H9 (cell line): ENCODE measurements around the gene EIF2S3B. TPM values are rescaled to one million over a fixed set of nuclear protein-coding genes. Genes with fewer than 3 reads are reported as not detected.

Source experiments
- DNase-seq: peaks from one replicate; pipeline ENCODE4 v3.0.0-alpha.2; 2017
- H2AFZ ChIP-seq: one replicate; pipeline ENCODE4 v1.6.1; 2013; ENCODE audit warnings: mild to moderate bottlenecking, low read length, control low read depth, moderate library complexity
- H2AK5ac ChIP-seq: 2 replicates; pipeline ENCODE4 v1.6.1; 2013; ENCODE audit warnings: low read length, control low read depth, mixed read lengths; ENCODE audit not compliant: insufficient read length
- H2BK120ac ChIP-seq: one replicate; pipeline ENCODE4 v1.6.1; 2013; ENCODE audit warnings: low read depth, mild to moderate bottlenecking, low read length, control low read depth, inconsistent platforms; ENCODE audit not compliant: poor library complexity, severe bottlenecking
- H2BK12ac ChIP-seq: 2 replicates; pipeline ENCODE4 v1.6.1; 2013; ENCODE audit warnings: low read length, control low read depth, mixed read lengths, low read depth; ENCODE audit not compliant: insufficient read length
- H2BK15ac ChIP-seq: 2 replicates; pipeline ENCODE4 v1.6.1; 2013; ENCODE audit warnings: low read depth, low read length, control low read depth
- H2BK20ac ChIP-seq: one replicate; pipeline ENCODE4 v1.6.1; 2013; ENCODE audit warnings: low read depth, mild to moderate bottlenecking, low read length, control low read depth, inconsistent platforms; ENCODE audit not compliant: poor library complexity, severe bottlenecking
- H2BK5ac ChIP-seq: 2 replicates; pipeline ENCODE4 v1.6.1; 2013; ENCODE audit warnings: low read length, control low read depth, mixed read lengths; ENCODE audit not compliant: insufficient read length
- H3K14ac ChIP-seq: 2 replicates; pipeline ENCODE4 v1.6.1; 2013; ENCODE audit warnings: low read length, control low read depth; ENCODE audit not compliant: insufficient read depth
- H3K18ac ChIP-seq: 2 replicates; pipeline ENCODE4 v1.6.1; 2013; ENCODE audit warnings: low read depth, mild to moderate bottlenecking, mixed read lengths, low read length, control low read depth; ENCODE audit not compliant: insufficient read length
- H3K23ac ChIP-seq: 2 replicates; pipeline ENCODE4 v1.6.1; 2013; ENCODE audit warnings: low read length, control low read depth, mixed read lengths, low read depth; ENCODE audit not compliant: insufficient read length
- H3K23me2 ChIP-seq: 2 replicates; pipeline ENCODE4 v1.6.1; 2013; ENCODE audit warnings: low read depth, mild to moderate bottlenecking, mixed read lengths, low read length, control low read depth; ENCODE audit not compliant: insufficient read length, poor library complexity, severe bottlenecking
- H3K27ac ChIP-seq: 2 replicates; pipeline ENCODE4 v1.5.1; 2013; ENCODE audit warnings: low read length, control low read depth, mixed read lengths, low read depth; ENCODE audit not compliant: insufficient read length
- H3K27me3 ChIP-seq: 2 replicates; pipeline ENCODE4 v1.6.1; 2013; ENCODE audit warnings: low read length, control low read depth, inconsistent platforms; ENCODE audit not compliant: insufficient read depth
- H3K4ac ChIP-seq: 2 replicates; pipeline ENCODE4 v1.6.1; 2013; ENCODE audit warnings: low read depth, mild to moderate bottlenecking, control low read depth, inconsistent platforms, low read length, moderate library complexity
- H3K4me1 ChIP-seq: 2 replicates; pipeline ENCODE4 v1.6.1; 2013; ENCODE audit warnings: low read length, control low read depth, inconsistent platforms; ENCODE audit not compliant: insufficient read depth
- H3K4me2 ChIP-seq: 2 replicates; pipeline ENCODE4 v1.6.1; 2013; ENCODE audit warnings: low read length, control low read depth, mixed read lengths; ENCODE audit not compliant: insufficient read length, insufficient read depth
- H3K56ac ChIP-seq: 2 replicates; pipeline ENCODE4 v1.6.1; 2013; ENCODE audit warnings: low read depth, mild to moderate bottlenecking, mixed read lengths, low read length, control low read depth; ENCODE audit not compliant: insufficient read length
- H3K79me1 ChIP-seq: 2 replicates; pipeline ENCODE4 v1.6.1; 2013; ENCODE audit warnings: low read depth, mild to moderate bottlenecking, moderate library complexity, low read length, control low read depth, inconsistent platforms; ENCODE audit not compliant: insufficient read depth, poor library complexity, severe bottlenecking
- H3K79me2 ChIP-seq: 2 replicates; pipeline ENCODE4 v1.6.1; 2013; ENCODE audit warnings: low read length, control low read depth, inconsistent platforms; ENCODE audit not compliant: insufficient read depth
- H3K9ac ChIP-seq: 2 replicates; pipeline ENCODE4 v1.6.1; 2013; ENCODE audit warnings: low read length, control low read depth, mixed read lengths; ENCODE audit not compliant: insufficient read length; ENCODE audit errors: extremely low read depth
- H3K9me3 ChIP-seq: one replicate; pipeline ENCODE4 v1.6.1; 2013; ENCODE audit warnings: low read depth, low read length, inconsistent platforms; ENCODE audit not compliant: control insufficient read depth
- H3T11ph ChIP-seq: one replicate; pipeline ENCODE4 v1.6.1; 2013; ENCODE audit warnings: mild to moderate bottlenecking, low read length, control low read depth, inconsistent platforms
- H4K20me1 ChIP-seq: one replicate; pipeline ENCODE4 v1.6.1; 2013; ENCODE audit not compliant: control insufficient read depth, insufficient read length, insufficient read depth
- H4K5ac ChIP-seq: 2 replicates; pipeline ENCODE4 v1.6.1; 2013; ENCODE audit warnings: low read depth, mild to moderate bottlenecking, mixed read lengths, low read length, control low read depth; ENCODE audit not compliant: insufficient read length
- H4K8ac ChIP-seq: replicated peaks from 2 replicates; pipeline ENCODE4 v1.6.1; 2013; ENCODE audit warnings: low read length, control low read depth, mixed read lengths, low read depth; ENCODE audit not compliant: insufficient read length
- H4K91ac ChIP-seq: 2 replicates; pipeline ENCODE4 v1.6.1; 2013; ENCODE audit warnings: low read depth, mild to moderate bottlenecking, moderate library complexity, mixed read lengths, low read length, control low read depth; ENCODE audit not compliant: insufficient read length
- H3K27ac Mint-ChIP-seq, 3 experiments: 2 replicates in 2 of 3; 3 replicates in 1 of 3; pipeline ENCODE4 v1.8.0; 2020 to 2021; ENCODE audit warnings: mixed read lengths in 3 of 3, mild to moderate bottlenecking in 1 of 3, moderate library complexity in 1 of 3
- H3K27me3 Mint-ChIP-seq: 2 replicates; pipeline ENCODE4 v1.8.0; 2021; ENCODE audit warnings: low read depth, mild to moderate bottlenecking, moderate library complexity, mixed read lengths
- H3K36me3 Mint-ChIP-seq, 3 experiments: 2 replicates in 2 of 3; 3 replicates in 1 of 3; pipeline ENCODE4 v1.8.0; 2020 to 2021; ENCODE audit warnings: low read depth in 3 of 3, mixed read lengths in 3 of 3; ENCODE audit not compliant: insufficient read depth in 1 of 3
- H3K4me1 Mint-ChIP-seq, 2 experiments: 2 replicates each; pipeline ENCODE4 v1.8.0; 2020; ENCODE audit warnings: mixed read lengths in 2 of 2
- H3K4me3 Mint-ChIP-seq, 2 experiments: 2 replicates in 1 of 2; 3 replicates in 1 of 2; pipeline ENCODE4 v1.8.0; 2020 to 2021; ENCODE audit warnings: mild to moderate bottlenecking in 2 of 2, mixed read lengths in 2 of 2, moderate library complexity in 1 of 2
- H3K9me3 Mint-ChIP-seq, 2 experiments: 2 replicates in 1 of 2; 3 replicates in 1 of 2; pipeline ENCODE4 v1.8.0; 2020; ENCODE audit warnings: mild to moderate bottlenecking in 2 of 2, mixed read lengths in 2 of 2, moderate library complexity in 1 of 2
- CTCF ChIP-seq: fragments of 200-600 bp; sonication (generic); conservative IDR thresholded peaks from 3 replicates; pipeline ENCODE4 v1.8.0; 2021; ENCODE audit warnings: antibody characterized with exemption, mild to moderate bottlenecking
- WGBS: extraction: QIAGEN DNeasy Blood & Tissue Kit; methylation state at CpG from one replicate; pipeline ENCODE4 v1.1.7; 2013; ENCODE audit warnings: missing lambda C conversion rate, low lambda C conversion rate, mixed read lengths; ENCODE audit not compliant: insufficient read length; ENCODE audit errors: extremely low coverage; 5-methylcytosine and 5-hydroxymethylcytosine counted together
- total RNA-seq: library from RNA; stranded (reverse); gene quantifications from 2 replicates; pipeline ENCODE4 v1.2.1, GENCODE V29; 2021

Gene EIF2S3B
- total RNA-seq, 1 experiment from 2014 or later: 2.1 TPM

DNA sequence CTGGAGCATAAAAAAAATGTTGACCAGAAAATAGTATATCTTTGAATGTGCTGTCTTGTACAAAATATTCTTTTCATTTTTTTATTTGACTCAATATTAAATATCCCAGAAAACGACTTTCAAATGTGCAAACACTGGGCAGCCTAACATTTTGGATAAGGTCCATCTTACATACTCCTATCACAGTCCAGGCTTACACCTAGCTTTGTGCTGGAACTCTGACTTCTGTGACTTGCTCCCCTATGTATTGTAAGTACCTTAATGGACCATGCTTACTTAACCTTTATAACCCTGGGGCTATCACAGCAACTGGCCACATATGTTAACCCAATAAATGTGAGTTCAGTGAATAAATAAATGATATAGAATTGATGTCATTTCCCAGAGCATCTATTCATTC, 7.6 kb upstream of the EIF2S3B start:
- H2BK15ac ChIP-seq: no peak overlapping the region
- DNase-seq: no peak
- no peaks in the 10 kb centered on the region for H3K79me1 ChIP-seq
- no peak overlapping the region for H2BK120ac ChIP-seq
- no peak overlapping the region for H3K4me3 Mint-ChIP-seq
- no peak overlapping the region for H2AFZ ChIP-seq
- no peaks in the 10 kb centered on the region; a peak in 1 of 7 replicates for H3K36me3 Mint-ChIP-seq
- no peaks in the 10 kb centered on the region for H4K20me1 ChIP-seq
- no peaks in the 10 kb centered on the region for H3K79me2 ChIP-seq
- H4K91ac ChIP-seq: no peak overlapping the region
- H3K23ac ChIP-seq: no peak overlapping the region
- H3K9me3 Mint-ChIP-seq: peaks cover 0 to 2% of the 10 kb centered on the region in 2 experiments; a peak in 1 of 5 replicates
- H3K9ac ChIP-seq: no peak overlapping the region
- no peaks in the 10 kb centered on the region for H3K4me1 Mint-ChIP-seq
- no peaks in the 10 kb centered on the region for H3K27me3 ChIP-seq
- H4K5ac ChIP-seq: no peak overlapping the region
- no peak for TF ChIP-seq CTCF
- H2AK5ac ChIP-seq: no peak overlapping the region
- H3K14ac ChIP-seq: no peak overlapping the region
- H2BK12ac ChIP-seq: no peak overlapping the region
- H3K27me3 Mint-ChIP-seq: no peaks in the 10 kb centered on the region
- no CpG with 5 or more reads among the region's 1 CpG for WGBS
- no peaks in the 10 kb centered on the region for H3K23me2 ChIP-seq
- no peak overlapping the region for H3T11ph ChIP-seq
- no peak overlapping the region for H3K27ac ChIP-seq
- no peaks in the 10 kb centered on the region for H3K4me1 ChIP-seq
- H3K27ac Mint-ChIP-seq: no peak overlapping the region
- no peak overlapping the region for H3K18ac ChIP-seq
- no peak overlapping the region for H2BK20ac ChIP-seq
- H3K9me3 ChIP-seq: no peaks in the 10 kb centered on the region
- H2BK5ac ChIP-seq: no peak overlapping the region
- no peak overlapping the region for H4K8ac ChIP-seq
- H3K4ac ChIP-seq: no peak overlapping the region
- no peak overlapping the region for H3K56ac ChIP-seq
- no peak overlapping the region for H3K4me2 ChIP-seq
